Stimulated activated naive CD8-positive, alpha-beta T cell treated with anti-CD3 and anti-CD28 coated beads, Interleukin-15, Interleukin-2, amounts not matched to agents 100 ng/mL and 50 ng/mL, for 24 hours (primary cell): Measurements from ENCODE around the gene FBXL3.

ENCODE experiments used
- H3K27ac Mint-ChIP-seq: one replicate; pipeline ENCODE4 v1.8.0; 2021; ENCODE audit warnings: mild to moderate bottlenecking, mixed read lengths
- H3K27me3 Mint-ChIP-seq: one replicate; pipeline ENCODE4 v1.8.0; 2021; ENCODE audit warnings: mixed read lengths
- H3K36me3 Mint-ChIP-seq: one replicate; pipeline ENCODE4 v1.8.0; 2021; ENCODE audit warnings: low read depth, mixed read lengths
- H3K4me1 Mint-ChIP-seq: one replicate; pipeline ENCODE4 v1.8.0; 2021; ENCODE audit warnings: low read depth, mixed read lengths
- H3K4me3 Mint-ChIP-seq: one replicate; pipeline ENCODE4 v1.8.0; 2021; ENCODE audit warnings: mild to moderate bottlenecking, mixed read lengths
- H3K9me3 Mint-ChIP-seq: one replicate; pipeline ENCODE4 v1.8.0; 2021; ENCODE audit warnings: mixed read lengths

Gene FBXL3

GRCh38 chr13:76958841-76959432 is 68.0 kb downstream of the FBXL3 start:
- peaks cover 6% of the 10 kb centered on the region for H3K36me3 Mint-ChIP-seq
- no peak overlapping the region for H3K4me3 Mint-ChIP-seq
- H3K9me3 Mint-ChIP-seq = peaks cover 21% of the 10 kb centered on the region
- H3K27me3 Mint-ChIP-seq = no peaks in the 10 kb centered on the region
- no peak overlapping the region for H3K27ac Mint-ChIP-seq
- H3K4me1 Mint-ChIP-seq = no peaks in the 10 kb centered on the region

- H3K27me3 Mint-ChIP-seq = peaks cover 8% of the 10 kb centered on the region
- no peak overlapping the region for H3K4me3 Mint-ChIP-seq
- peaks cover 4% of the 10 kb centered on the region for H3K36me3 Mint-ChIP-seq
- no peak overlapping the region for H3K27ac Mint-ChIP-seq
- H3K4me1 Mint-ChIP-seq = no peaks in the 10 kb centered on the region
- peaks cover 13% of the 10 kb centered on the region for H3K9me3 Mint-ChIP-seq
Observed at GRCh38 chr13:76955661-76956060, 71.3 kb downstream of the FBXL3 start.
